ENCODE data around the gene GRIN2D.
A peak's percentile ranks its signal among the peaks of the same experiment; 100 is the strongest.
"Not testable (repeated sequence)": the region's sequence is repeated elsewhere in the genome, so short reads cannot be mapped to it uniquely, and the experiment has no call there.

GRIN2D gene

GRCh38 chr19:48393559-48394330, at the start of gene GRIN2D:
GRIN2D (plus strand) TSS chr19:48393668; CDS start chr19:48398393, 4,725 bp downstream.
- DNase-seq = peak; percentile 39

DNA sequence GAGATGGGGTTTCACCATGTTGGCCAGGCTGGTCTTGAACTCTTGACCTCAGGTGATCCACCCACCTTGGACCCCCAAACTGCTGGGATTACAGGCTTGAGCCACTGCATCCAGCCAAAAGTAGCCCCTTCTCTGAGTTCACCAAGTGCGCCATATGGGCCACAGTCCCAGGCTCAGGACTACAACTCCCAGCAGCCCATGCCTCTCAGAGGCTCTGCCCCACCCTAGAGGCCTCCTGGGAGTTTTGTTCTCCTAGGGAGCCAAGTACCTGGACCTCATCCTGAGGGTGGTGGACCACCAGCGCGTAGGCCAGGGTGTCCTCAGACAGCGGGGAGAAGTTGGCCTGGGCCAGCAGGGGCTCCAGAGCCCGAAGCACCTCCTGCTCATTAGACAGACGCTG, 48.6 kb upstream of the GRIN2D start:
- DNase-seq = peak; percentile 56

GRCh38 chr19:48346191-48346590, 47.3 kb upstream of the GRIN2D start:
- DNase-seq = no peak

DNA sequence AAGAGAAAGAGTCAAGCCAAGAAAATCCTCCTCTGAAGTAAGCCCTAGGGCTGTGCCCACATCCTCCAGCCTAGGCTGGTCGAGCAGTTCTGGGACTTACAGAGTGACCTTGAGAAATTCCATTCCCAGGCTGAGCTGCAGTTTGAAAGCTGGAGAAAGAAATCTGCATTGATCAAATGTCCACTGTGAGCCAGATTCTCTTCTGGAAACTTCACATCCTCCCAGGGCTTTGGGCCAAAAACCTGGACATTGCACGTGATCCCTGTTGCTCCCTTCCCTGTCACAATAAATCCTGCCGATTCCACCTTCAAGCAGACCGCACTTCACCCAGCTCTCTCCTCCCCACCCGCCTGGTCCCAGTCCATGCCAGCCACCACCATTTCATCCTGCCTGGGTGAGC, 45.4 kb upstream of the GRIN2D start:
- DNase-seq = no peak

- no peak for DNase-seq
Measured at GRCh38 chr19:48348737-48349136, 44.7 kb upstream of the GRIN2D start.

GRCh38 chr19:48350856-48351255, 42.6 kb upstream of the GRIN2D start:
- DNase-seq = peak; percentile 90

DNA sequence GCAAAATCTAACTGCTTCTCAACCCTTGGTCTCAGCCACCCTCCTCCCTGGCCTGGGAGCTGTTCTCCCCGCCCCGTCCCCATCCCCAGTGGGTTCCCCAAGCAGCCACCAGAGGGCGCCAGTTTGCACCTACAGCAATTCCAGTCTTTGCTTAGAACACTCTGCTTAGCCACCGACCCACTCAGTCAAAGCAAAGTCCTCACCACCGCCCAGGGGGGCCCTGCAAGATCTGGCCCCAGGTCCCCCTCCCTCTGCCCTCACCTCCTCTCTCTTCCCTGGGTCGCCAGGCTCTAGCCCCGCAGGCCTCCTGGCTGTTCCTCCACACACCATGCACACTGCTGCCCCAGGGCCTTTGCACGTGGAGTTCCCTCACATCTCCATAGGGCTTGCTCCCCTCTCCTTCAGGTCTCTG, 42.1 kb upstream of the GRIN2D start:
- DNase-seq = peak; percentile 86

- DNase-seq = no peak
Measured at GRCh38 chr19:48353677-48354076, 39.8 kb upstream of the GRIN2D start.

DNA sequence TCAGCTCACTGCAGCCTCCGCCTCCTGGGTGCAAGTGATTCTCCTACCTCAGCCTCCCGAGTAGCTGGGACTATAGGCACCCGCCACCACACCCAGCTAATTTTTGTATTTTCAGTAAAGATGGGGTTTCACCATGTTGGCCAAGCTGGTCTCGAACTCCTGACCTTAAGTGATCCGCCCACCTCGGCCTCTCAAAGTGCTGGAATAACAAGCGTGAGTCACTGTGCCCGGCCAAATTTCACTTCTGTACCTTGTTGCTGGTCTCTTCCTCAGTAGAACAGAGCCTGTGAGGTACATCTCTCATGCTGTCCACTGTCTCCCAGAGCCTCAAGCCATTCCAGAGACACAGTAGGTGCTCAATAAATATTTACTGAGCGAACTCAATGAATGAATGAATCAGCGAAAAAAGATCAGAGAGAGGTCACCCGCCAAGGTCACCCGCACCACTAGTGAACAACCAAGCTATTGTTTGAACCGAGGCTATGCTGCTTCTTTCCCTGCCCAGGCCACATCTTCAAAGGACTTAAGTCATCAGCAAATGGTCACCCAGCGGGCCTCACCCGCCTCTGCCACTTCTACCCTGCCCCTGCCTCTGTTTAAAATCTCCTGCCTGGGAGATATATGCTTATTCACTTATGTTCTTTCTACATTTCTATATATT, 39.0 kb upstream of the GRIN2D start:
- DNase-seq = no peak

- no peak for DNase-seq
Measured at GRCh38 chr19:48355365-48355954, 38.0 kb upstream of the GRIN2D start.

GRCh38 chr19:48359123-48359522, 34.3 kb upstream of the GRIN2D start:
- DNase-seq = no peak

DNA sequence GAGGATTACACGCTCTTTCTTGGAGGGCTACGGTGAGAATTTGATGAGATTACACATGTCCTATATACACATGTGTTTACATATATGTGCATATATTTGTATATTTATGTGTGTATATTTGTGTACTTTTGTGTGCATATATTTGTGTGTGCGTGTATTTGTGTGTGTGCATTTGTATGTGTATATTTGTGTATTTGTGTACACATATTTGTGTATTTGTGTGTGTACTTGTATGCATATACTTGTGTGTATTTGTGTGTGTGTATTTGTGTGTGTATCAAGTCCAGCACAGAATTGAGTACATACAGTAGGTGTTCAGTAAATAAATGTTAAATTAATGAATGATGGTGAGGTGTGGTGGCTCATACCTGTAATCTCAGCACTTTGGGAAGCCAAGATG, 31.6 kb upstream of the GRIN2D start:
- no peak for DNase-seq

DNA sequence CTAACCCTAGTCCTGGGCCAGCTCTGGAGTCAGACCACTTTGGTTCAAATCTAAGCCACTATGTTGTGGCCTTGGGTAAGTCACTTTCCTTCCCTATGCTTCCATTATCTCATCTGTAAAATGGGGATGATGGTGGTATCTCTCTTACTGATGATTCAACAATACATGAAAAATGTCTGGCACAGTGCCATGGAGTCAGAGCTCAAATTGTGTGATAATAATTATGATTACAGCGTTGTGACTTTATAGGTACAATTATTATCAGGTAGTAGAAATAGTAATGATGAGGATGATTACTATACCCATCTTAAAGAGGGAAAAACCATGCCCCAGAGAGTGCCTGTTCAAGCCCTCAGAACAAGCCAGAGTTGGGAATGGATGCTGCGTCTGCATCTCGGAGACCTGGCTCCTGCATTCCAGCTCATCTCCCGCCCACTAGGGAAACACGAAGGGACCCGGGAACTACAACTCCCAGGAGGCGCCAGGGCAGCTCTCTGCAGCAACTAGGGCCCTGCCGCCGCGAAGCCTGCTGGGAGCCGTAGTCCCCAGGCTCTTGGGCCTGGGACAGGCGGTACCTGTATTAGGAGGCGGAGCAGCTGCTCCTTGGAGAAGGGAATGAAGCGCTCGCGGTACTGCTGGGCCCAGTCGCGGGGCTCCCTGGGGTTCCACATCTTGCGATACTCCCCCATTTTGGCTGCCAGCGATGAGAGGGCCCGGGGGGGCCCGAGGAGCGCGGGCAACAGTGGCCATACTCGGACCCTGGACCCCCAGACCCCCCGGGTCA, 30.6 kb upstream of the GRIN2D start:
- DNase-seq = peak; percentile 96

GRCh38 chr19:48363500-48363809, 30.0 kb upstream of the GRIN2D start:
- no peak for DNase-seq

DNA sequence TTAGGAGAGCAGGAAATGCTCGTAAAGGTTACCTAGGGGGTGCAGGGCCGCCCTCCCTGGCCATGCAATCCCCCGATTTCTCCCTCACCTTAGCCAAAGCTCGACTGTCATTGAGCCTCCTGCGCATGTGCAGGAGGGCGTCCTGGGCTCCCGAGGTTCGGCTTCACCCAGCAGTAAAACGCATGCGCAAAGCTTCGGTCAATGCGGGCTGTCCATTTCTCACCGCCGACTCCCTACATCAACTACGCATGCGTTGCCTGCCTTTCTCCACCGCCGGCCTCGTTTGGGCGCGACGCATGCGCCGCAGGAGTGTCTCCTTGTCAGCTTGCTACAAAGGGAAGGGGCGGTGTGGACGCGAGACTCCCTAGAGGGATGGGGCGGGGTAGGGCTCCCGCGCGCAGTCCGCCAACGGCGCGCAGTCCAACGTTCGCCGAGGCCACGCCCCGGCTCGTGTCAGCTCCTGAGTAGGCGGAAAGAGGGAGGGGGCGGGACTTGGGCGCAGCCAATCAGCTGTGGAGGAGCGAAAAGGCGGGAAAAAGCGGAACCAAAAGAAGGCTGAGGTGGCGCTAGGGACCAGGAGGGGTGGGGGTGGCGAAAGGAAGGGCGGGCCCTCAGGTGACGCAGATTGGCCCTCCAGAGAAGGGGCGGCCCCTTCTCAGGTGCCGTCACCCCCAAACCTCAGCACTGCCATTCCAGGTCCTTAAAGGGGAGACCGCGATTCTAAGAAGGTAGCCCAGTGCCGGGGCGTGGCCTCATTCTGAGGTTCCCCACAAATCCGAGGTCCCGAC, 29.5 kb upstream of the GRIN2D start, which contains the start of the genes SYNGR4 and TMEM143:
Gene SYNGR4, plus strand, starts transcription at position 558 of the 788 bp plus-strand sequence. CDS start 1,476 bp downstream, outside the sequence.
Gene TMEM143, minus strand, starts transcription at position 131 of the 788 bp plus-strand sequence. Its CDS starts 20 bp downstream, at position 111.
- DNase-seq = peak; percentile 99

DNA sequence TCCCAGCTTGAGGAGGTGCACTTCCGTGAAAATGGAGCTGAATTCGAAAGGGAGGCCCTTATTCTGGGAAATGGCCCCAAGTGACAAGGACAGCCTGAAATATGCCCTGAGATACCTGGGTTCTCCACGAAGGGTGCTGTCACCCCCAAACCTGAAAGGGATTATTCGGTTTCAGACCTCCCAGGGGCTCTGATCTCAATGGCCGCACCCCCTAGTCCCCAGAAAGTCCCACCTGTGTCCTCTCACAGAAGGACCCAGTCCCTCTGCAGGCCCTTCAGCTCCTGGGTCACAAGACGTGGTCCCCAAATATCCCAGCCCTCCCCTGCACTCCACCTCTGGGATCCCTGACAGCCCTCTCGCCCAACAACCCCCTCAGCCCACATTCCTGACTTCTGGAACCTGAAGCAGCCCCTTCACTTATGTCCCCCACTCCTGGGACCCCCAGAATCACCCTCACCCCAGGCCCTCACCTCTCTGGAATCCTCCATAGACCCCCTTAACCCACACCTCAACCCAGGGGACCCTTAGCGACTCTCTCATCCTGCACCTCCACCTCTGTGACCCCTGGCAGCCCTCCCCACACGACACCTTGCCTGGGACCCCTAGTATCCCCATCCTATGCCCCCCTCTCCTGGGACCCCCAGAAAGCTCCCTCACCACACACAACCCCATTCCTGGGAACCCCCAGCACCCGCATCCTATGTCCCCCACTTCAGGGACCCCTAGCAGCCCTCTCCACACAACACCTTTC, 28.7 kb upstream of the GRIN2D start:
- no peak for DNase-seq

- DNase-seq = no peak
Measured at GRCh38 chr19:48365602-48366001, 27.9 kb upstream of the GRIN2D start.

DNA sequence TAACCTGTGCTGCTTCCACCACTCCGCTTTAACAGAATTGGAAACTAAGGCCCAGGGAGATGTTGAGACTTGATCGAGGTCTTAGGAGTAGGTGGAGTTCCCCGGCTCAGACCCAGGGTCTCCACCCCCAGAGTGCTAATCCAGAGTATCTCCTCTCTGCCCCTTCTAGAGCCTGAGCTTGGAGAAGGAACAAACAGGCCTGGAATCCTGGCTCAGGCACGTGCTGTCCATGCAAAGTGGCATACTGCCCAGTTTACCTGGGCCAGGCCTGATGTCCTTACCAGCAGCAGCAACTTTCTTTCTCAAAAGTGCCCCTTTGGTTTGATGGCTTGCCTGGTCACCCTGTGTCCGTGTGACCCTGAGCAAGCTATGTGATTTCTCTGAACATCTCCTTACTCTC, 25.6 kb upstream of the GRIN2D start:
- DNase-seq = no peak

DNA sequence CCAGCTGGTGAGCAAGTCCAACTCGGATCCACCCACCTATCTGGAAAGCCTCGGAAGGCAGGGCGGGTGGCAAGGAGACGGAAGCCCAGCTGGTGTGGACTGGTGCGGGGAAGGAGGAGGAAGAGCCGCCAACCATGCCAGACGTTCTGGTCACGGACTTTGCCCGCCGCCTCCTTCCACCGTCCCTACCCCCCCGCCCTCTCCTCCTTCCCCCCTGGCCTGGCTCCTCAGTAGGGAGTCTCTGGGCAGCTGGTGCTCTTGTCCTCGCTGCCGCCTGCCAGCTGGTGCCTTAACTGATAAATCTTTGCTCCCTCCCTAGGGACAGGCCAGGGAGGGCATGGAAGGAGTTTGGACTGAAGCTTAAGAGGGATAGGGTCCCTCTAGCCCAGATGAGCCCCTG, 24.5 kb upstream of the GRIN2D start:
- no peak for DNase-seq

- peak; percentile 29 for DNase-seq
Measured at GRCh38 chr19:48370955-48371354, 22.5 kb upstream of the GRIN2D start.

DNA sequence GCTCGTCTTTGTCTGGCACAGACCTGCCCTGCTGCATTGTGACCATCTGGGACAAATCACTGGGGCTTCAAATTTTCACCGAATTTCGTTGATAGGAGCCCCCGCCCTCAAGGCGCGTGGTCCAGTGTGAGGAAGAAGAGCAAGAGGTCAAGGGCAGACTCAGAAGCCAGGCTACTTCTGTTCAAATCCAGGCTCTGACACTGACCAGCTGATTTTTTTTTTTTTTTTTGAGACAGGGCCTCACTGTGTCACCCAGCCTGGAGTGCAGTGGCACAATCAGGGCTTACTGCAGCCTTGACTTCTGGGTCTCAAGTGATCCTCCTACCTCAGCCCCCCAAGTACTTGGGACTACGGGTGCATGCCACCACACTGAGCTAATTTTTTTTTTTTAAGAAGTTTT, 22.1 kb upstream of the GRIN2D start:
- DNase-seq = no peak

GRCh38 chr19:48371771-48372170, 21.7 kb upstream of the GRIN2D start:
- not testable (repeated sequence) for DNase-seq
